Esophagus muscularis mucosa (tissue), 3 donors: Measurements from ENCODE around the gene HECTD2.

ENCODE experiments used
- CTCF ChIP-seq, 3 experiments: fragments of 200-600 bp in 2 of 3; fragments of 450-650 bp in 1 of 3; sonication (generic) in 2 of 3; IDR thresholded peaks; one replicate each; pipeline ENCODE4 v1.5.1; 2017 to 2019; ENCODE audit warnings: antibody characterized with exemption in 3 of 3, mild to moderate bottlenecking in 2 of 3, moderate library complexity in 1 of 3
- POLR2A ChIP-seq: fragments of 450-650 bp; IDR thresholded peaks from one replicate; pipeline ENCODE4 v1.6.1; 2017; ENCODE audit warnings: antibody characterized with exemption, moderate library complexity, mild to moderate bottlenecking, low read depth
- POLR2AphosphoS5 ChIP-seq, 2 donors: sonication (generic); formaldehyde crosslinking; IDR thresholded peaks; one replicate each; pipeline ENCODE4 v1.6.1; 2017; ENCODE audit warnings: antibody characterized with exemption in 2 of 2

- no peak for TF ChIP-seq CTCF (IDR thresholded peaks at IDR 0.05)
- TF ChIP-seq POLR2A = no peak
- TF ChIP-seq POLR2AphosphoS5 (IDR thresholded peaks at IDR 0.05) = no peak
These were observed 63.9 kb downstream of the HECTD2 start for GRCh38 chr10:91474009-91474408.
